GM12873 (cell line): ENCODE data around the gene TRIM61.
A peak's percentile ranks its signal among the peaks of the same experiment; 100 is the strongest.

Experiments used
- CTCF ChIP-seq: IDR thresholded peaks from 2 replicates; pipeline ENCODE4 v1.5.1; 2012; ENCODE audit warnings: low read depth, mild to moderate bottlenecking, moderate library complexity, low read length, control low read depth; ENCODE audit not compliant: insufficient read depth; ENCODE audit errors: missing control alignments

Gene TRIM61

GRCh38 chr4:164977243-164978164 is at the start of gene TRIM61:
TSS of gene TRIM61 (minus strand) at chr4:164977657. CDS start at chr4:164970002, 7,655 bp downstream.
- TF ChIP-seq CTCF, result peak; percentile 49

GRCh38 chr4:165016971-165017370 is 39.5 kb upstream of the TRIM61 start:
- TF ChIP-seq CTCF, result peak; percentile 39

GRCh38 chr4:165013691-165014090 is 36.2 kb upstream of the TRIM61 start:
- no peak for TF ChIP-seq CTCF

- TF ChIP-seq CTCF, result no peak
Observed at GRCh38 chr4:165011403-165011802, 33.9 kb upstream of the TRIM61 start.

GRCh38 chr4:165010991-165011390 is 33.5 kb upstream of the TRIM61 start:
- no peak for TF ChIP-seq CTCF

- no peak for TF ChIP-seq CTCF
Observed at GRCh38 chr4:165010487-165010886, 33.0 kb upstream of the TRIM61 start.

- no peak for TF ChIP-seq CTCF
Observed at GRCh38 chr4:165009493-165010227, 32.2 kb upstream of the TRIM61 start.
